ENCODE measurements around the gene CHP1.

DNA sequence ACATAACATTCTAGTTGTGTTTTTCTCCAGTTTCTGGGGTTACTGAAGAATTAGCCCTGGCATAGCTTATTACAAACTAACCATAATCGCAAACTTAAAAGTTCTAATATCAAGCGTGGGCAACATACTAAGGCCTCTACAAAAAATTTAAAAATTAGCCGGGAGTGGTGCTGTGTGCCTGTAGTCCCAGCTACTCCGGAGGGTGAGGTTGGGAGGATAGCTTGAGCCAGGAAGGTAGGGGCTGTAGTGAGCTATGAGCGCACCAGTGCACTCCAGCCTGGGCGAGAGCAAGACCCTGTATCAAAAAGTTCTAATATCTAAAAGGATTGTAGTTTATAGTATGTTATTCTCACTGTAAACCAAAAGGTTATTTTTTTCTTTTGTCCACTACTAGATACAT is 100.2 kb downstream of the CHP1 start:
- TF ChIP-seq ZNF274 (IDR thresholded peaks at IDR 0.05; ENCODE audit: low read depth, low read length) (no peak), CTCF (IDR thresholded peaks at IDR 0.05 in 2 of 3, conservative IDR thresholded peaks at IDR 0.05 in 1 of 3; ENCODE audit: borderline replicate concordance in 1 of 3, insufficient read depth in 1 of 3, low read depth in 2 of 3, low read length in 2 of 3) (no peak), POLR2AphosphoS5 (IDR thresholded peaks at IDR 0.05; ENCODE audit: low read depth, low read length) (no peak), EZH2 (IDR thresholded peaks at IDR 0.05) (no peak), EGR1 (IDR thresholded peaks at IDR 0.05; ENCODE audit: low read depth) (no peak), SRF (IDR thresholded peaks at IDR 0.05; ENCODE audit: low read depth) (no peak), REST (IDR thresholded peaks at IDR 0.05; ENCODE audit: low read depth) (no peak)

Data from HCT116 (cell line).